Erythroblast (primary cell): ENCODE results near the gene PPFIBP2.

ENCODE experiments used
- GATA1 ChIP-seq: IDR thresholded peaks from 2 replicates; pipeline ENCODE4 v1.6.1; 2011; ENCODE audit warnings: low read depth, mild to moderate bottlenecking, control low read depth, low read length, moderate library complexity
- POLR2A ChIP-seq: IDR thresholded peaks from 2 replicates; pipeline ENCODE4 v1.6.1; 2011; ENCODE audit warnings: mild to moderate bottlenecking, low read length

- TF ChIP-seq POLR2A (no peak), GATA1 (no peak)
Observed at GRCh38 chr11:7654195-7654705, 140.5 kb downstream of the PPFIBP2 start.
